Endodermal cell (in vitro differentiated cells): ENCODE data around the gene USP37. TPM values are rescaled to one million over a fixed set of nuclear protein-coding genes. Genes with fewer than 3 reads are reported as not detected.

ENCODE experiments used
- DNase-seq: peaks from one replicate; pipeline ENCODE4 v3.0.0-alpha.2; 2017
- H3K27ac ChIP-seq: 2 replicates; pipeline ENCODE4 v1.5.1; 2013; ENCODE audit warnings: mild to moderate bottlenecking, low read depth, low read length, moderate library complexity
- H3K27me3 ChIP-seq: 2 replicates; pipeline ENCODE4 v1.6.1; 2013; ENCODE audit warnings: mild to moderate bottlenecking, low read length, moderate library complexity; ENCODE audit not compliant: insufficient read depth, control insufficient read depth, poor library complexity, severe bottlenecking
- H3K36me3 ChIP-seq: 2 replicates; pipeline ENCODE4 v1.7.0; 2013; ENCODE audit warnings: mild to moderate bottlenecking, low read length, moderate library complexity; ENCODE audit not compliant: control insufficient read depth, insufficient read depth
- H3K4me1 ChIP-seq: one replicate; pipeline ENCODE4 v1.7.0; 2013; ENCODE audit warnings: low read length; ENCODE audit not compliant: control insufficient read depth, insufficient read depth
- H3K4me3 ChIP-seq: 2 replicates; pipeline ENCODE4 v1.5.1; 2013; ENCODE audit warnings: mild to moderate bottlenecking, low read length, moderate library complexity
- H3K9ac ChIP-seq: 2 replicates; pipeline ENCODE4 v1.6.1; 2013; ENCODE audit warnings: mild to moderate bottlenecking, low read length, moderate library complexity; ENCODE audit not compliant: poor library complexity, severe bottlenecking; ENCODE audit errors: extremely low read depth
- H3K9me3 ChIP-seq: 2 replicates; pipeline ENCODE4 v1.6.1; 2013; ENCODE audit warnings: mild to moderate bottlenecking, low read length, moderate library complexity; ENCODE audit not compliant: control insufficient read depth
- H3K27ac Mint-ChIP-seq: 2 replicates; pipeline ENCODE4 v1.8.0; 2020; ENCODE audit warnings: mixed read lengths
- H3K27me3 Mint-ChIP-seq: 2 replicates; pipeline ENCODE4 v1.8.0; 2021; ENCODE audit warnings: mild to moderate bottlenecking, mixed read lengths; ENCODE audit not compliant: insufficient read depth
- H3K36me3 Mint-ChIP-seq: 2 replicates; pipeline ENCODE4 v1.8.0; 2020; ENCODE audit warnings: low read depth, mixed read lengths
- H3K4me1 Mint-ChIP-seq: 2 replicates; pipeline ENCODE4 v1.8.0; 2020; ENCODE audit warnings: mixed read lengths
- H3K4me3 Mint-ChIP-seq: 2 replicates; pipeline ENCODE4 v1.8.0; 2020; ENCODE audit warnings: mild to moderate bottlenecking, moderate library complexity, mixed read lengths
- H3K9me3 Mint-ChIP-seq: 2 replicates; pipeline ENCODE4 v1.8.0; 2020; ENCODE audit warnings: mild to moderate bottlenecking, mixed read lengths
- WGBS, 2 experiments: methylation state at CpG; one replicate each; pipeline versions ENCODE4 v1.1.5 to v1.1.7; 2013; ENCODE audit warnings: missing lambda C conversion rate in 2 of 2, mixed read lengths in 1 of 2; ENCODE audit not compliant: insufficient coverage in 1 of 2, insufficient read length in 1 of 2; 5-methylcytosine and 5-hydroxymethylcytosine counted together
- total RNA-seq, 2 donors: library from RNA; stranded (reverse); fragmentation: NEBNext Ultra II Directional in 1 of 2; extraction: Animal tissue kit (Norgen Biotek cat#: 25700) in 1 of 2; gene quantifications; 2 replicates in 1 of 2; 3 replicates in 1 of 2; pipeline ENCODE4 v1.2.1, GENCODE V29; 2021
- TF ChIP-seq, protein P1 (sequence below): fragments of 200-600 bp; sonication (generic); conservative IDR thresholded peaks from 2 replicates; pipeline ENCODE4 v1.5.0; 2021; ENCODE audit warnings: antibody characterized with exemption, mild to moderate bottlenecking

USP37 gene
- total RNA-seq, 2 donors from 2014 or later, result 23.2 to 24.0 TPM

DNA sequence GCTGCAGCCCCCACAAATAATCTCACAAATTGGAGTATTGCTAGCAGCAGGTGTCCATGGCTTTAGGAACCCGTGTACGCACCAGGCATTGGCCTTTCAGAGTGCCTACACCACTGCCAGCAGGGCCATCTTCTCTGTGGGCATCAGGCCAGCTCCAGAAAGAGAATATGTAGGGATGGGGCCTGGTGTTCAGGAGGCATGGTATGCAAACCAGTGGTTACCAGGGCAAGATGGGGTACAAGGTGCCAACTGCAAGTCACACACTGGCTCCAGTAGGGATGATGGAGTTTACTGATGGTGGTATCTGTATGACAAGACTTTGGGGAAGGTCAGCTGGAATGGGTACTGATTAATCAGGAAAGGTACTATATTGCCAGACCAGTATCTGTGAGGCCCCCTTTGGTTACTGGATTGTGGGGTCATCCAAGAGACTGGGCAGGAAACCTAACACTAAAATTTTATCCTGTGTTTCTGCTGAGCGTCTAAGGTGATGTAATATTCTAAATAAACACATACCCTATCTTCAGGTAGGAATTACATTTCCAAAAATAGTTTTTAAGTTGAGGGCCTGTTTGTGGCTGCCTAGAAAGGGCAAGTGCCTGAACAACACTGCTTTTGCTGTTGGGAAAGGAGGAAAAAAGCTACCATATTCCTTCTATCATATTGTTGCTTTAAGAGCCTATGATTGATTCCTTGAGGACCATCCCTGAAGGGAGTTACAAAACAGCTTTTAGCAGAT is 9.5 kb upstream of the USP37 start:
- H3K36me3 Mint-ChIP-seq, result peaks cover 37% of the 10 kb centered on the region
- Histone ChIP-seq H3K36me3 (peaks cover 47% of the 10 kb centered on the region), H3K27me3 (no peaks in the 10 kb centered on the region), H3K4me1 (no peaks in the 10 kb centered on the region), H3K27ac (no peak overlapping the region), H3K9me3 (no peaks in the 10 kb centered on the region), H3K4me3 (no peak overlapping the region), H3K9ac (no peak overlapping the region)
- H3K4me3 Mint-ChIP-seq, result no peak overlapping the region
- 97% methylated on average over 3 of the region's 3 CpGs; no CpG with 5 or more reads in 1 of the 2 experiments for WGBS, 2 experiments
- DNase-seq, result no peak
- H3K27ac Mint-ChIP-seq, result peak overlapping the region; percentile 26
- no peaks in the 10 kb centered on the region for H3K9me3 Mint-ChIP-seq
- H3K4me1 Mint-ChIP-seq, result peaks cover 18% of the 10 kb centered on the region
- TF ChIP-seq, protein P1, sequence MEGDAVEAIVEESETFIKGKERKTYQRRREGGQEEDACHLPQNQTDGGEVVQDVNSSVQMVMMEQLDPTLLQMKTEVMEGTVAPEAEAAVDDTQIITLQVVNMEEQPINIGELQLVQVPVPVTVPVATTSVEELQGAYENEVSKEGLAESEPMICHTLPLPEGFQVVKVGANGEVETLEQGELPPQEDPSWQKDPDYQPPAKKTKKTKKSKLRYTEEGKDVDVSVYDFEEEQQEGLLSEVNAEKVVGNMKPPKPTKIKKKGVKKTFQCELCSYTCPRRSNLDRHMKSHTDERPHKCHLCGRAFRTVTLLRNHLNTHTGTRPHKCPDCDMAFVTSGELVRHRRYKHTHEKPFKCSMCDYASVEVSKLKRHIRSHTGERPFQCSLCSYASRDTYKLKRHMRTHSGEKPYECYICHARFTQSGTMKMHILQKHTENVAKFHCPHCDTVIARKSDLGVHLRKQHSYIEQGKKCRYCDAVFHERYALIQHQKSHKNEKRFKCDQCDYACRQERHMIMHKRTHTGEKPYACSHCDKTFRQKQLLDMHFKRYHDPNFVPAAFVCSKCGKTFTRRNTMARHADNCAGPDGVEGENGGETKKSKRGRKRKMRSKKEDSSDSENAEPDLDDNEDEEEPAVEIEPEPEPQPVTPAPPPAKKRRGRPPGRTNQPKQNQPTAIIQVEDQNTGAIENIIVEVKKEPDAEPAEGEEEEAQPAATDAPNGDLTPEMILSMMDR, result no peak
- H3K27me3 Mint-ChIP-seq, result no peaks in the 10 kb centered on the region

DNA sequence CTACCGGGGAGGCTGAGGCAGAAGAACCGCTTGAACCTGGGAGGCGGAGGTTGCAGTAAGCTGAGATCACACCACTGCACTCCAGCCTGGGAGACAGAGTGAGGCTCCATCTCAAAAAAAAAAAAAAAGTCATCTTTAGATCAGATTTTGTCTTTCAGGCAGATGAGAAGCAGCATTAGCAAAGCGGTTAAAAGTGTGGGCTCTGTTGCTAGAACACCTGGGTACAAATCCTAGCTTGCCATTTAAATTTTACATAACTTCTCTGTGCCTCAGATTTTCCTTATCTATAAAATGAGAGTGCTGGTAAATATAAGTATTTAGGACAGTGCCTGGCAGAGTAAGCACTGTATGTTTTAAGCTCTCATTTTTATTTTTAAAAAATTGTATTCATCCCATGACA is 8.7 kb upstream of the USP37 start:
- Mint-ChIP-seq H3K9me3 (no peaks in the 10 kb centered on the region), H3K36me3 (peaks cover 36% of the 10 kb centered on the region), H3K4me3 (no peak overlapping the region), H3K4me1 (peaks cover 18% of the 10 kb centered on the region), H3K27me3 (no peaks in the 10 kb centered on the region), H3K27ac (no peak overlapping the region)
- H3K9ac ChIP-seq, result no peak overlapping the region
- H3K4me1 ChIP-seq, result no peaks in the 10 kb centered on the region
- no peak for DNase-seq
- WGBS, 2 experiments, result 93 to 94% methylated on average over 3 to 4 of the region's 4 CpGs
- H3K4me3 ChIP-seq, result no peak overlapping the region
- H3K27me3 ChIP-seq, result no peaks in the 10 kb centered on the region
- peaks cover 49% of the 10 kb centered on the region for H3K36me3 ChIP-seq
- no peaks in the 10 kb centered on the region for H3K9me3 ChIP-seq
- TF ChIP-seq, protein P1, result no peak
- H3K27ac ChIP-seq, result no peak overlapping the region

DNA sequence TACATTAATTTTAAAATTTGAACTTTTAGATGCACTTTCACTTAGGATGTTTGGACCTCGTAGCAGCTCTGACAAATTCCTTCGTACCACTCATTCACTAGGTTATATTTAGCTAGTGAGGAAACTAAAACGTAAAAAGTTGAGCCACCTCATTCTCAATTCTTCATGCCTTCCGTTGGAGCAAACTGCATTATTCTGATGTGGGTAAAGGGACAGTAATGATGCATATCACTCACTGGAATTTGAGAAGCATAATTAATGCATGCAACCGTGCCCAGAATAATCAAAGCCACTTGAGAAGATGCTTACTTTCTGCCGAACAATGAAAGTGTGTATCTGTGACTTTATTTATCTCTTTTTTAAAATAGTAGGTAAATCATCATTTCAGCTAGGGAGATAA is 2.7 kb upstream of the USP37 start:
- no peak for DNase-seq
- H3K4me3 ChIP-seq, result peak overlapping the region; percentile 92
- H3K9me3 Mint-ChIP-seq, result no peaks in the 10 kb centered on the region
- H3K36me3 Mint-ChIP-seq, result peaks cover 23% of the 10 kb centered on the region
- TF ChIP-seq, protein P1, result no peak
- H3K9ac ChIP-seq, result no peak overlapping the region
- no peaks in the 10 kb centered on the region for H3K9me3 ChIP-seq
- peaks cover 36% of the 10 kb centered on the region for H3K36me3 ChIP-seq
- peaks cover 31% of the 10 kb centered on the region for H3K4me1 Mint-ChIP-seq
- peak overlapping the region; percentile 90 for H3K4me3 Mint-ChIP-seq
- H3K4me1 ChIP-seq, result peaks cover 7% of the 10 kb centered on the region
- 84% methylated on average over 5 of the region's 6 CpGs; no CpG with 5 or more reads in 1 of the 2 experiments for WGBS, 2 experiments
- H3K27ac Mint-ChIP-seq, result no peak overlapping the region
- H3K27me3 ChIP-seq, result no peaks in the 10 kb centered on the region
- no peaks in the 10 kb centered on the region for H3K27me3 Mint-ChIP-seq
- no peak overlapping the region for H3K27ac ChIP-seq
